RKO (cell line): ENCODE measurements around the gene EPC2.
"Not testable (repeated sequence)": the region's sequence is repeated elsewhere in the genome, so short reads cannot be mapped to it uniquely, and the experiment has no call there.

Experiments
- DNase-seq: peaks from one replicate; pipeline ENCODE4 v3.0.0-alpha.2; 2016; ENCODE audit warnings: low spot score

Gene EPC2

DNA sequence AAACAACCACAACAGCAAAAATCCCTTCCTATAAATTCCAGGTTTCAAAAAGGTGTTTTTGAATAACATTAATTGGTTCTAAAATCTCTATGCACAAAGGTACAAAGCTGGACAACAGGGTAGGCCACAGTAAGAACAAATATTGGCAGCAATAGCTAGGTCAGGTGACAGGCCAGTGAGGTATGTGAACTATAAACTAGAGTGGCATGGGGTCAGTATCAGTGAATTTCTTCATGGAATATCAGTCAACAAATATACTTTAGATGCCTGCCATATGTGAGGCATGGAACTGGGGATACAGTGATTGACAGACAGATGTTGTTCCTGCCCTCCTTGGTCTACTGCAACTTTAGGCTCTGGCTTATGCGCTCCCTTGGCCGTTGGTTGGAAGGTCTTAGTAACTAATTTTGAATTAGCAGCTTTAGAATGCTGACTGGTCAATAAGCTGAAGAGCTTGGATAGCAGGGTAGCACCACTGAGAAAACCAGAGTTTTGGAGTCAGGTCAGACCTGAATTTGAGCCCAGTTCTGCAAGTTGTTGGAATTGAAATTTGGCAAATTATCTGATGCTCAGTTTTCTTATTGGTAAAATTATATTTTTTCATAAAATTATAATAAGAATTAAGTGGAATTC, 2.3 kb upstream of the EPC2 start:
- no peak for DNase-seq

DNA sequence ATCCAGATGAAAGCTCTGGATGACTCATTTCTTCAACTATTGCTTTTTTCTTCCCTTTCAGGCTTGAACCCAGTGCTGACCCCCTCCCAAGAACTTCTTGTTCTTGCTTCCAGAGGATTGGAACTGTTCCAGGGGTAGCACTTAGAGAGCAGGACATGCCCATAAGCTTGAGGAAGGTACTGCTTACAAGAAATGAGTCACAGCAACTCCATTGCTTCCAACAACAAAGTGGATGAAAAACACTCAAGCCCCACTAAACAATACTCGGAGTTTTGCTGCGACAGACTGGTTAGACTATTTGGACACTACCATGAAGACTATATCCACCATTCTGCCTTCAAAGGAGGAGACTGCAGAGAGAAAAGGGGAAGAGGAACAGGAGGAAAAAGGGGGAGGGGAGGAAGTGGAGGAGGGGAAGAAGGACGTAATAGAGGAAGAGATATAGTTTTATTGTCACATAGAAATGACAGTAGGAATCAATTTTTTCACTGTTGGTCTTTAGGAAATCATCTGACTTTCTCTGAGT, 1.6 kb upstream of the EPC2 start:
- peak; percentile 10 for DNase-seq

DNA sequence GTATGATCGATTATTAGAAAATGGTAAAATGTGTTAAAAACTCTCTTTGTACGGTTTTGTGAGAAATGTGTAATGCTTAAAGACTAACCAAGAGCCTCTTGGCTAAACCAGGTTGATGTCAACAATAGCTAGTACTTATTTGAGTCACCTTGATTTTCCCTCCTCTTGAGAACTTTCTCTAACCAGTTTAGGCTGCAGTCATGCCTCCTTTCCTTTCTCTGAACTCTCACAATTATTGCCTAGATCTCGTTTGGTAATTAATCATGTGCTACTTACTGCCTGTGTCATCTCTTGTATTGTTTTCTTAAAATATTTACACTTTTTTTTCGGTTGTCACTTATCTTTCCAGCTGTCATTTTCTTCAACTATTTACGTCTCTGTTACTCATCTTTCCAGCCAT, 1.1 kb upstream of the EPC2 start:
- DNase-seq, result peak; percentile 11

DNA sequence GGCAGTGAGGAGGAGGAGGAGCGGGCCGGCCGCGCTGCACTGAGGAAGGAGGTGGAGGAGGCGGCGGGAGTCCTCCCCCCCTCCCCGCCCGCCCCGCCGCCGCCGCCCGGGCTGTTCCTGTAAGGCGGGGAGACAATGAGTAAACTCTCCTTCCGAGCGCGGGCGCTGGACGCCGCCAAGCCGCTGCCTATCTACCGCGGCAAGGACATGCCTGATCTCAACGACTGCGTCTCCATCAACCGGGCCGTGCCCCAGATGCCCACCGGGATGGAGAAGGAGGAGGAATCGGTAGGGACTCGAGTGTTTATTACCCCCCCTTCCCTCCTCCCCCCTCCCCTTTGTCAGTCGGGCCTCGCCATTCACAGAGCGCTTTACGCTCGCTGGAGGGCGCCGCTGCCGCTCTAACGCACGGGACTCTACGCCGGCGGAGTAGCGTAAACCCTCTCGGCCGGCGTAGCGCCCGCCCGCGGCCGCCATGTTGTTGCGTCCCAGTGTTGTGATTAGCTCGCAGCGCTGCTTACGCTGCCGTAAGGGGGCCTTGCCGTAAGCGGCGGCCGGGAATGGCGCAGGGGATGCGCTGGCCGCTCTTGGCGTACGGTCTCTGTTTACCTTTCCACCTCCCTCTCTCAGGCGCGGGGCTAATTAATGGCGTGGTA, 460 bp downstream of the EPC2 start:
- peak; percentile 88 for DNase-seq

DNA sequence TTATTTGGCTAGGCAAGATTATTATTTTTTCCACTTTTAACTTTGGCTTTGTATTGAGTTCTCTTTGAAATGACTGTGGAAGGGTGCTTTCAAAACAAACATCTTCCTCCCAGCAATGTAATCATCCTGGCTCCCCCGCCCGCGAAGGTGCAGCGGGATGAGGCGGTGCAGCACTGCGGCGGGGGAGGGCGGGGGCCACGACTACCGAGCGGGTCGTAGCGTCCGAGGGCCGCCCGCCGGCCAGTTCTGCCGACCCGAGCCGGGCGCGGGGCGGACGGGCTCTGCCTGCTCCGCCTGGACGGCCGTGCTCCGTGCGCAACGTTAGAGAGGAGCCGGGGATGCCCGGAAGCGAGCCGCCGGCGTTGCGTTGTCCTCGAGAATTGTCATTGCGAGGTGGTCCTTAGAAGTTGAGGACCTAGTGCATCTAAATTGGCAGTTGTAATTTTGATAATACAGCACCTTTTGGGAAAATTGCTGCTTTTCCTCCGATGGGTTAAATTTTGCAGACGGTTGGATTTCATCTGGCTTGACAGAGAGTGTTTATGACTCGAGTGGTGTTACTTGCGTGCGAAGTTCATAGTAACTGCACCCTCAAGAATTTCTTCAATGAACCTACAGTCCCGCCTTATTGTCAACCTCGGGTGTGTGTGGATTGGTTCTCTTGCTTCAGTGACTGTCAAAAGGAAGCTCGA, 1.1 kb downstream of the EPC2 start:
- no peak for DNase-seq

DNA sequence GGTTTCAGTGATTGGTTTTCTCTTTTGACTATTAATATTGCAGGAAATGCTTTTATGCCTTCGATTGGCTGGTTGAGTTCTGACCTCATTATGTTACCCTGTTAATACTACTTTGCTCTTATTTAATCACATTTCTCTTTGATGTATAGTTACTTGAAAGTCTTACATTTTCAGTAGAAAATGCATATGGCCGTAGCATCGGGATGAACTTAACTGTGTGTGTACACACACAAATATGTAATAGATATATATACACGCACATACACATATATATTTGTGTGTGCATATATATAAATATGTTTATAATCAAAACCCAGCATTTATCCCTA, 1.6 kb downstream of the EPC2 start:
- DNase-seq, result peak; percentile 94

DNA sequence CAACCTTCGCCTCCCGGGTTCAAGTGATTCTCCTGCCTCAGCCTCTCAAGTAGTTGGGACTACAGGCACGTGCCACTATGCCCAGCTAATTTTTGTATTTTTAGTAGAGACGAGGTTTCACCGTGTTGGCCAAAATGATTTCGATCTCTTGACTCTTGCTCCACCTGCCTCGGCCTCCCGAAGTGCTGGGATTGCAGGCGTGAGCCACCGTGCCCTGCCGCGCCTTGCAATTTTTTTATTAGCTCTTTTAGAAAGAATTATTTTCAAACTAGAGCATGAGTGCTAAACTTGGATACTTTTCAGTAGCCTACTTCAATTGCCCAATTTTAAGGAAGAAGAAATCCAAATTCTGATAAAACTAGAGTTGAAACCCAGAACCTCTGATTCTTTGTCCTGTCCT, 3.2 kb downstream of the EPC2 start:
- not testable (repeated sequence) for DNase-seq

DNA sequence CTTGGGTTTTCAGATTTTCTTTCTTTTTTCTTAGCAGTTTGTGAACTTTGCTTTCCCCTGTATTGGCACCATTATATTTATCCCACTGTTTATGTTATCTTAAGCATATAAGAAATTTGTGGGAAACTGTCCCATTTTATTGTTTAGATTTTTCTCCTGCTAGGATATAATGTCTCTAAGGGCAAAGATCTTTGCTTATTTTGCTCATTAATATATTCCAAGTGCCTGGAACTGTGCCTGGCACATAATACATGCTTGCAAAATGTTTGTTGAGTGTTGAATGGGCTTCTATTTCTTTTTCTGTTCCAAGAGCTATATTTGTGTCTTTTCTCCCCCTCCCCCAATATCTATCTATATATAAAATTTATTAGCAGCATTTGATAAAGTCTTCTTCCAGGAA, 5.4 kb downstream of the EPC2 start:
- DNase-seq, result no peak

DNA sequence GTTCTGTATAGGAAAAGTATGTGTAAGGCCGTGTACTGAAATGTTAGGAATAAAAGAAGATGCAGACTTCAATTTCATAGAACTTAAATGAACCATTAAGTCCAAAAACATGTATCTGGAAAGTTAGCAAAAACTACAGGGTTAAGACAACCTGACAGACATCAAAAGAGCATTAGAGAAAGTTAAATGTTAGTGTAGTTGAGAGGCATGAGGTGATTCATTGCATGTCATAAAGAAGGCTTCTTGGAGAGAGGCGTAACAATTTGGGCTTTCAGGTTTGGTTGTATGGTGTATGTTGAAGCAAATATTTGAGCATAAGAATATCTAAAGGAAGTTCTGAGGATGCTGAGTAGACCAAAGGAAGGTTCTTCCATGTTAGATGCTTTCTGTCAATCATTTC, 6.3 kb downstream of the EPC2 start:
- no peak for DNase-seq

DNA sequence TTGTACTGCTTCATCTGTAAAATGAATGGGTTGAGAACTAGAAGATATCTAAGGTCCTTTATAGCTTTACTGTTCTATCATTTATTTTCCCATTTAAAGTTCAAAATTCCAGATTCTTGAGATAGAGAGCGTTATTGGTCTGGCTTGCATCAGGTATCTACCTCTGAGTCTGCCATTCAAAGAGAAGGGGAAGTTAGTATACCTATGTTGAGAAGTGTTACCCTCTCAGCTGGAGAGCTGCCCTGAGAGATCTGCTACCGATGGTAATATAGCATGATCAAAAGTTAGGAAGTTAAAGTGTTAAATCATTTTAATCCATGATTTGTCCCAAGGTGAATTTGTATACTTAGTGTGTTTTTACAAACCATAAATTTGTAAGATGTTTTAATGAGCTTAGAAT, 7.4 kb downstream of the EPC2 start:
- DNase-seq, result no peak

DNA sequence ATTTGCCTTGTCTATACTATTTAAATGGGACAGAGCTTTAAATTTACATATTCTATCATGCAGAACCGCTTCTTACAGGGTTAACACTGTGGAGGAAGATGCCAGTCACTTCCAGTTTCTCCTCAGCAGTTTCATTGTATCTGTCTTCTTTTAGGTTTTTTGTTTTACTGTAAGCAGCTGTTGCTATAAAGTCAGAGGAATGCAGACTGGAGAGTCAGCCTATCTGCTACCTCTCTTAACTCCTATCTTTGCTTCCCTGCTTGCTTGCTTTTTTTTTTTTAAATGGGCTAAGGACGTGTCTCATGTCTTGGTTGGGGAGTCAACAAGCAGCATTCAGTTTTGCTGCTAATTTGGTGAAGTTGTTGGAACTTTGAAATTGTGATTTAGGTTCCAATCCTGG, 8.9 kb downstream of the EPC2 start:
- DNase-seq, result no peak

DNA sequence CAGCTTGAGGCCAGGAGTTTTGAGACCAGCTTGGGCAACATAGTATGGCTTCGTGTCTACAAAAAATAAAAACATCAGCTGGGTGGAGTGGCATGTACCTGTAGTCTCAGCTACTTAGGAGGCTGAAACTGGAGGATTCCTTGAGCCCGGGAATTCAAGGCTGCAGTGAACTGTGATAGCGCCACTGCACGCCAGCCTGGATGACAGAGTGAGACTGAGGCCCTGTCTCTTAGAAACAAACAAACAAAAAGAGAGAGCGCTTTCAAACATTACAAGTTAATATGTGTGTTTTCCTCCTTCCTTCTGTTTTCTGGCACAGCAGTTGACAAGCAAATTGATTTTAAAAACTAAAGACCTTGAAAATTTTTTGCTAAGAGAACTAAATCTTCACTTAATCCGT, 9.9 kb downstream of the EPC2 start:
- DNase-seq, result no peak

DNA sequence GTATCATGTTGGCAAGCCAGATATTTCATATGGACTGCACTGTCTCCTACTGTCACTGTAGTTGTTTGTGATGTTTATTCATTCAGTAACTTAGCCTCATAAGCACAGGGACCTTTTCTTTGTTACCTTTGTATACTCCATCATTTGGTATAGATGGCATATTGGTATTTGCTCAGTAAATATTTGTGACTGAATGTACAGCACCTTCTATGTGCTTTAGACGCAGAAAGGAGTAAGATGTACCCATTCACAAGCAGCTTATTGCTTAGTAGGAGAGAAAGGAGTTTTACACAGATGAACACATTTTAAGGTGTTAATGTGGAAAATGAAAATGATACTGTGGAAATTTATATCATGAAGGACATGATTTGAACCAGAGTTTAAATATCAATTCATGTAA, 12.0 kb downstream of the EPC2 start:
- DNase-seq, result no peak

DNA sequence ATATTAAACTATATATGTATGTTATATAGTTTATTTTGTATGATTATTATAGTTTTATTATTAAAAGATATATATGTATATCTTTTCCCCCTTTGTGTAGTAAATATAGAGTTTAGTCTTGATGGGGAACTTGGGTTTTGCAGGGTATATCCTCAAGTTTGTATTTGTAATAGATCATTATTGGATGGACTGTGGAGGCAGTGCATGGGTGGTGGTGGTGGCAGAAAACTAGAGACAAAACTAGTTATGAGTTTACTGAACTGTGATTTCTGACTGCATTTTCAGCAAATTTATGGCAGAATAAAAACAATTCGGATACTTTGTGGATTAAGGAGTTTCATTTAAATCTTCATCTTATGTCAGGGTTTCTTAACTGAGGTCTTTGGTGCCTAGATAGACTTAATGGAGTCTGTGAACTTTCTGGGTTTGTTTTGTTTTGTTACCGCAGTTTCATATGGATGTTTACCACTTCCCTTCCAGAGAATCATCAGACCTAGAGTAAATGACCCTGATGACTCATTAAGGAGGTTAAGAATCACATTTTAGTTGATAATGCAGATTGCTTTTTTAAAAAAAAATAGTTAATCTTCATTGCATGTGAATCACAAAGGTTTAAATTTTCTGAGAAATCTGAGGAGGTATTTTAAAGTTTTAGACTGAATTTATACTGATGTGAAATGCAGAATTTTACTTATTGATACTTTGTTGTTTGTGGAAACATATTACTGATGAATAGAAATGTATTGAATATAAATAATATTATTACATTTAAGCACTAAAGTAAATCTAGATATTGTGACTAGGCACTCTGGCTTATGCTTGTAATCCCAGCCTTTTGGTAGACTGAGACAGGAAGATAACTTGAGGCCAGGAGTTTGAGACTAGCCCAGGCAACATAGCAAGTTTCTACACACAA, 14.5 kb downstream of the EPC2 start:
- DNase-seq, result peak; percentile 40

DNA sequence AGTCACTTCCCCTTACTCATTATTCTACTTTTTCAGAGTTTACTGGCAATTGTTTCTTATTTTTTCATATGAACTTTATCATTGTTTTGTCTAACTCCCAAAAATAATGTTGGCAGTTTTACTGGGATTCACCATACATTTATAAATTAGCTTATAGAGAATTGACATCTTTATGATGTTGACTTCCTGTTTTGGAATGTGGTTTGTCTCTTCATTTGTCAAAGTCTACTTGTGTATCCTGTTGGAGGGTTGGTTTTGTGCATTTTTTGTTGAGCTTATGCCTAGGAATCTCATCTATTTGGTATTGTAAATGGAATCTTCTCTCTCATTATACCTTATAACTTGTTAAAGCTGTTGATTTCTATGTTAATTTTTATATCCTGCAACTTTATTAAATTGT, 16.4 kb downstream of the EPC2 start:
- DNase-seq, result no peak

DNA sequence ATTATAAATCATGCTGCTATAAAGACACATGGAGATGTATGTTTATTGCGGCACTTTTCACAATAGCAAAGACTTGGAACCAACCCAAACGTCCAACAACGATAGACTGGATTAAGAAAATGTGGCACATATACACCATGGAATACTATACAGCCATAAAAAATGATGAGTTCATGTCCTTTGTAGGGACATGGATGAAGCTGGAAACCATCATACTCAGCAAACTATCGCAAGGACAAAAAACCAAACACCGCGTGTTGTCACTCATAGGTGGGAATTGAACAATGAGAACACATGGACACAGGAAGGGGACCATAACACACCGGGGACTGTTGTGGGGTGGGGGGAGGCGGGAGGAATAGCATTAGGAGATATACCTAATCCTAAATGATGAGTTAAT, 17.8 kb downstream of the EPC2 start:
- not testable (repeated sequence) for DNase-seq

DNA sequence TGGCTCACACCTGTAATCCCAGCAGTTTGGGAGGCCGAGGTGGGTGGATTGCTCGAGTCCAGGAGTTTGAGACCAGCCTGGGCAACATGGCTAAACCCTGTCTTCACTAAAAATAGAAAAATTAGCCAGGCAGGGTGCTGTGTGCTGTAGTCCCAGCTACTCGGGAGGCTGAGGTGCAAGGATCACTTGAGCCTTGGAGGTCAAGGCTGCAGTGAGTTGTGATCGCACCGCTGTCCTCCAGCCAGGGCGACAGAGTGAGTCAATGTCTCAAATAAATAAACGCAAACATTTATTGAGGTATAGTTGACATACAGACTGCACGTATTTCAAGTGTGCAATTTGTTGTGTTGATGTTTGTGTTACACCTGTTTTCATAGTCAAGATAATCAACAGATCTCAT, 19.7 kb downstream of the EPC2 start:
- no peak for DNase-seq

DNA sequence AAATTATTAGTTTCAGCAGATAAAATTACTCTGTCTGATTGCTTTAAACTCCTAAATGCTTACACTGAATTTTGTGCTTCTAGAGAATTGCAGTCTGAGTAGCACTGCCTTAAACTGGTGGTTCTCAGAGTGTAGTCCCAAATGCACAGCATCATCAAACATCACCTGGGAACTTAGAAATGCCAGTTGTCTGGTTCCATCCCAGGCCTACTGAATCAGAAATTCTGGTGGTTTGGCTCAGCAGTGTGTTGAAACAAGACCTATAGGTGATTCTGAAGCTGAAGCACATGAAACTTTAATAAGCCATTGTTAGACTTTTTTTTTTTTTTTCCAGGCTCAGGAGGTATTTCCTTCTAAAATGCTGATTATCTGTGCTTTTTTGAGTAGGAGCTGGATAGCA, 22.0 kb downstream of the EPC2 start:
- DNase-seq, result no peak

DNA sequence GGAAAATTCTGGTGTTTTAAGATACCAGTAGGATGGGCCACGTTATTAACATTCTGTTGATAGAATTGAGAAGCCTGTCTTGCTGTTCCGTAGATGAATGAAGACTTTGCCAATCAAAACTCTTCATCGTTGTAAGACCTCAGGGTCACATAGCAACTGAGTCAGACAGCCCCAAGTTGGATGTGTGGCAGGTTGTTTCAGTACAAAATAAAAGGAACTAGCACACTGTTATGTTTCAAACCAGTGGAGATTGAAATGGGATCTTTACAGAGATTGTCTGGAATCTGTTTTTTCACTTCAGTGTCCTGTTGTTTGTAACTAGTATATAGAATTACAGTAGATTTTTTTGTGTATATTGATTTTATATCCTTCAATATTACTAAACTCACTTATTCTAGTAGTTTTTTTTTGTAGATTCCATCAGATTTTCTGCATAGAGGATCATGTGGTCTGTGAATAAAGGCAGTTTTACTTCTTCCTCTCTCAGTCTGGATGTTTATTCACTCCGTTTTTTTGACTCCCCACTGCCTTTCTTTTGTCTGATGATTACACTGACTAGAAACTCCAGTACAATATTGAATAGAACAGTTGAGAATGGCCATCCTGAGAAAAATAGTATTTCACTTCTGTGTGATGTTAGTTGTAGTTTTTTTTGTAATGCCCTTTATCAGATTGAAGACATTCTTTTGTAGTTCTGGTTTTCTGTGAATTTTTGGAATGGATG, 22.7 kb downstream of the EPC2 start:
- no peak for DNase-seq

DNA sequence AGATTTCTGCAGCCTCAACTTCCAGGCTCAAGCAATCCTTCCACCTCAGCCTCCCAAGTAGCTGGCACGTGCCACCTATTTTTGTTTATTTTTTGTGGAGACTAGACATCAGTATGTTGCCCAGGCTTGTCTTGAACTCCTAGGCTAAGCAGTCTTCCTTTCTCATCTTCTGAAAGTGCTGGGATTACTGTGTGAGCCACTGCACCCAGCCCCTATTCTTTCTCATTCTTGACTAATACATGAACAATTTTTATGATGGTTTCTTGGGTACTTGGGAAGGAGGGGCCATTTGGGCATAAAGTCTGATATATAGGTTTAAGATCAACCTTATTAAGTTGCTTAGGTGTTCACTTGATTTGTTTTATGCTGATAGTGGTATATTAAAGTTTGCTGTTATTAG, 26.2 kb downstream of the EPC2 start:
- DNase-seq, result peak; percentile 39

DNA sequence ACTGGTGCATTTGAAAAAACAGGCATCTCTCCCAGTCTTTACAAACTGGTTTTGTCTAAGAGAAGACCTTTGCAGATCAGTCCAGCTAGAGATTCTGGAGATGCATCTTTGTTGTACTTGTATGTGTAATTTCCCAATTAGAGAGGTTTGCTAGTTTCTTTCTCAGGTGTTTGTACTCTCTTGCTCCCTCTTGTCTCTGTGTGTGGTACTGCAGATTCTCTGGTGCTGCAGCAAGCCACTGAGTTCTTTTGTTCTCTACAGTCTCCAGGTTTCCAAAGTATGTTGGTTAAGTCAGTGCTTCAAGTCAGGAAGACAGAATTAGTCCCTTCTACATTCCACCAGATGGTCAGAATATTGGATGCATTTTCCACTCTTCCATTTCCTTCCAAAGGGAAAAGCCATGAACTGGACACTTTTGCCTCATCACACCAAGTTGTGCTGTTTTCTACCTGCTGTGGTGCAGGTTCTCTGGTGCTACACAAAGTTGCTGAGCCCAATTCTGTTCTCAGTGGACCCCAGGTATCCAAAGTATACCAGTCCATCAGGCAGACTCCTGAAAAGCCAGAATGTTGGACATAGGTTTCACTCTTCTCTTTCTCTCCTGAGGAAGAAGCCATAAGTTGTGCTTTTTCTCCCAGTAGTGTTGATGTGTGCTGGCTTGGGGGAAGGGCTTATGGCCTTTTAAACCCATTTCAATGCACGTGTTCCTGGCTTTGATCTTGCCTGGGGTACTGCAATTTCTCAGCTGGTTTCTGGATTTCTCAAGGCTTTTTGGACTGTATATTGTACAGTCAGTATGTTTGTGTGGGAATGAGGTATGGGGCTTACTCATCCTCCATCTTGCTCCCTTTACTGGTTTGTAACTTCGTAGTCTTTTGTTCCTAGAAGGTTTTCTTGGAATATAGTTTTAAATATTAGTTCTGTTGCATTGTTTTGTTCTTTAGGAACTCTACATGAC, 29.8 kb downstream of the EPC2 start:
- DNase-seq, result peak; percentile 40
